HCEC 1CT (cell line): Measurements from ENCODE around the gene F12.
"Not testable (repeated sequence)": the region's sequence is repeated elsewhere in the genome, so short reads cannot be mapped to it uniquely, and the experiment has no call there.

Source experiments
- DNase-seq: peaks from one replicate; pipeline ENCODE4 v3.0.0-alpha.2; 2017

Gene F12

GRCh38 chr5:177432143-177432838 lies 22.9 kb upstream of the F12 start:
- DNase-seq = no peak

- DNase-seq = no peak
Measured at GRCh38 chr5:177431317-177432142, 22.2 kb upstream of the F12 start.

GRCh38 chr5:177430972-177431316 lies 21.6 kb upstream of the F12 start:
- DNase-seq = no peak

GRCh38 chr5:177430140-177430951 lies 21.0 kb upstream of the F12 start:
- no peak for DNase-seq

- DNase-seq = no peak
Measured at GRCh38 chr5:177429248-177430040, 20.1 kb upstream of the F12 start.

- DNase-seq = no peak
Measured at GRCh38 chr5:177428574-177429217, 19.3 kb upstream of the F12 start.

- DNase-seq = no peak
Measured at GRCh38 chr5:177427919-177428573, 18.7 kb upstream of the F12 start.

GRCh38 chr5:177427211-177427822 lies 18.0 kb upstream of the F12 start:
- DNase-seq = no peak

- DNase-seq = no peak
Measured at GRCh38 chr5:177426566-177427210, 17.3 kb upstream of the F12 start, which contains the start of gene GRK6. TSS of gene GRK6 (plus strand) at chr5:177426676. CDS start at chr5:177426846, 170 bp downstream.

GRCh38 chr5:177425801-177426565 lies 16.6 kb upstream of the F12 start:
- peak; percentile 100 for DNase-seq

GRCh38 chr5:177425196-177425800 lies 15.9 kb upstream of the F12 start:
- no peak for DNase-seq

- no peak for DNase-seq
Measured at GRCh38 chr5:177423671-177424070, 14.3 kb upstream of the F12 start.

- DNase-seq = no peak
Measured at GRCh38 chr5:177421062-177421798, 11.9 kb upstream of the F12 start.

- DNase-seq = not testable (repeated sequence)
Measured at GRCh38 chr5:177420472-177420871, 11.1 kb upstream of the F12 start.

GRCh38 chr5:177419046-177419445 lies 9.7 kb upstream of the F12 start:
- DNase-seq = peak; percentile 82

GRCh38 chr5:177417081-177417480 lies 7.7 kb upstream of the F12 start:
- DNase-seq = not testable (repeated sequence)

- no peak for DNase-seq
Measured at GRCh38 chr5:177414481-177414880, 5.1 kb upstream of the F12 start.

GRCh38 chr5:177412603-177413233 lies 3.4 kb upstream of the F12 start:
- no peak for DNase-seq
